Right lobe of liver (tissue), 6 donors: ENCODE measurements around the gene S100B. TPM values are rescaled to one million over a fixed set of nuclear protein-coding genes. Genes with fewer than 3 reads are reported as not detected.

ENCODE experiments used
- ATAC-seq, 4 donors: fragments of 200-7000 bp; cut with Tn5 transposase; one replicate each; pipeline ENCODE4 v1.9.1; 2020; ENCODE audit warnings: mild to moderate bottlenecking in 4 of 4, moderate library complexity in 4 of 4
- DNase-seq, 3 donors: peaks; one replicate each; pipeline ENCODE4 v3.0.0-alpha.2; 2020
- H3K27ac ChIP-seq, 3 donors: fragments of 200-600 bp; one replicate each; pipeline ENCODE4 v1.8.0; 2022
- H3K27me3 ChIP-seq, 2 donors: fragments of 200-600 bp; one replicate each; pipeline ENCODE4 v1.8.0; 2022
- H3K36me3 ChIP-seq, 4 donors: fragments of 200-600 bp; sonication (generic) in 1 of 4; one replicate each; pipeline versions ENCODE4 v1.5.1 to v1.8.0; 2017 to 2022; ENCODE audit warnings: control low read depth in 1 of 4
- H3K4me1 ChIP-seq, 4 donors: fragments of 200-600 bp; sonication (generic) in 1 of 4; one replicate each; pipeline versions ENCODE4 v1.5.1 to v1.8.0; 2017 to 2022; ENCODE audit warnings: control low read depth in 1 of 4
- H3K4me3 ChIP-seq, 3 donors: fragments of 200-600 bp; one replicate each; pipeline ENCODE4 v1.8.0; 2022
- H3K9me3 ChIP-seq, 4 donors: fragments of 200-600 bp; sonication (generic) in 1 of 4; one replicate each; pipeline versions ENCODE4 v1.5.1 to v1.8.0; 2017 to 2022; ENCODE audit warnings: control low read depth in 1 of 4
- CTCF ChIP-seq, 4 donors: fragments of 200-600 bp in 3 of 4; fragments of 450-650 bp in 1 of 4; IDR thresholded peaks; one replicate each; pipeline versions ENCODE4 v1.5.1 to v1.8.0; 2016 to 2022; ENCODE audit warnings: antibody characterized with exemption in 4 of 4, mild to moderate bottlenecking in 2 of 4
- POLR2A ChIP-seq: fragments of 450-650 bp; IDR thresholded peaks from one replicate; pipeline ENCODE4 v1.6.1; 2017; ENCODE audit warnings: antibody characterized with exemption, mild to moderate bottlenecking
- WGBS: methylation state at CpG from one replicate; pipeline ENCODE4 v1.1.6; 2018; ENCODE audit warnings: low coverage, low lambda C conversion rate; ENCODE audit not compliant: insufficient coverage; ENCODE audit errors: missing lambda C conversion rate; 5-methylcytosine and 5-hydroxymethylcytosine counted together
- intact Hi-C, 2 donors: fragments of 100-400 bp; cut with DNase I; formaldehyde crosslinking; loops; one replicate each; pipeline versions ENCODE4 v1.11.2 to v1.14.1; 2022
- total RNA-seq, 6 experiments: library from RNA; depleted of rRNA in 2 of 6; stranded (reverse); fragments of >200 nt in 2 of 6; fragmentation: NEBNext Ultra II Directional in 3 of 6; extraction: Animal tissue kit (Norgen Biotek cat#: 25700) in 3 of 6; gene quantifications; one replicate each; pipeline versions ENCODE4 v1.1.0 to v1.2.4, GENCODE V29; 2016 to 2023
- donor health status: DM: no; HTN: yes; CAD: no.
- donor health status: DM: no; HTN: no; CAD: no.
- donor health status: DM: no; HTN: no; CAD: no.
- donor health status: DM: no; HTN: yes; CAD: no.
- donor health status: DM: no; HTN: yes; CAD: no.

S100B gene
- total RNA-seq, 6 experiments from 2014 or later = 0.49 to 0.78 (median 0.62) TPM; not detected in 3

GRCh38 chr21:46551636-46552241 is 53.1 kb downstream of the S100B start:
- peak overlapping the region; percentile 4 to 21 (median 15) for H3K27ac ChIP-seq
- H3K4me3 ChIP-seq = no peak overlapping the region
- peak; percentile 55 to 69 (median 62) for ATAC-seq

GRCh38 chr21:46550116-46550941 is 54.6 kb downstream of the S100B start:
- H3K36me3 ChIP-seq = peaks cover 0 to 23% (median 0%) of the 10 kb centered on the region in 4 donors
- H3K27ac ChIP-seq = no peak overlapping the region

More at GRCh38 chr21:46551636-46552241, 53.1 kb downstream of the S100B start:
- TF ChIP-seq POLR2A = no peak
- no peak for TF ChIP-seq CTCF (IDR thresholded peaks at IDR 0.05)
- WGBS = 81% methylated on average over 10 of the region's 24 CpGs
- peak in 1 of 3 donors; percentile 69 for DNase-seq
- H3K36me3 ChIP-seq = peaks cover 0 to 21% (median 3%) of the 10 kb centered on the region in 4 donors
- intact Hi-C loops = no loop called here
- no peaks in the 10 kb centered on the region for H3K9me3 ChIP-seq
- no peaks in the 10 kb centered on the region for H3K4me1 ChIP-seq
- no peaks in the 10 kb centered on the region for H3K27me3 ChIP-seq

GRCh38 chr21:46549650-46550049 is 55.2 kb downstream of the S100B start:
- intact Hi-C loops = no loop called here
- H3K4me3 ChIP-seq = no peak overlapping the region
- ATAC-seq (no peak), DNase-seq (no peak)
- H3K36me3 ChIP-seq = peaks cover 0 to 28% (median 0%) of the 10 kb centered on the region in 4 donors
- no peaks in the 10 kb centered on the region for H3K4me1 ChIP-seq
- no peaks in the 10 kb centered on the region for H3K9me3 ChIP-seq
- no peak for TF ChIP-seq POLR2A
- no peak for TF ChIP-seq CTCF (IDR thresholded peaks at IDR 0.05)
- WGBS = 98% methylated on average over 5 of the region's 18 CpGs
- no peaks in the 10 kb centered on the region for H3K27me3 ChIP-seq
- no peak overlapping the region for H3K27ac ChIP-seq

More at GRCh38 chr21:46550116-46550941, 54.6 kb downstream of the S100B start:
- ATAC-seq = peak in 1 of 4 donors; percentile 26
- intact Hi-C loops = no loop called here
- TF ChIP-seq POLR2A (no peak), CTCF (IDR thresholded peaks at IDR 0.05) (no peak)
- 100% methylated on average over 2 of the region's 12 CpGs for WGBS
- no peaks in the 10 kb centered on the region for H3K4me1 ChIP-seq
- no peak for DNase-seq
- H3K27me3 ChIP-seq = no peaks in the 10 kb centered on the region
- no peak overlapping the region for H3K4me3 ChIP-seq
- no peaks in the 10 kb centered on the region for H3K9me3 ChIP-seq

Other genes starting within 250 kb of the S100B start
- 10 to 100 TPM; 12.3 to 14.4 (median 13.1) TPM for gene DIP2A, start 146.2 kb downstream of the S100B start, total RNA-seq
- 10 to 100 TPM; 12.4 to 28.0 (median 19.6) TPM for gene PRMT2, start 30.6 kb upstream of the S100B start, total RNA-seq